ENCODE measurements around the gene NDUFS8.

DNA sequence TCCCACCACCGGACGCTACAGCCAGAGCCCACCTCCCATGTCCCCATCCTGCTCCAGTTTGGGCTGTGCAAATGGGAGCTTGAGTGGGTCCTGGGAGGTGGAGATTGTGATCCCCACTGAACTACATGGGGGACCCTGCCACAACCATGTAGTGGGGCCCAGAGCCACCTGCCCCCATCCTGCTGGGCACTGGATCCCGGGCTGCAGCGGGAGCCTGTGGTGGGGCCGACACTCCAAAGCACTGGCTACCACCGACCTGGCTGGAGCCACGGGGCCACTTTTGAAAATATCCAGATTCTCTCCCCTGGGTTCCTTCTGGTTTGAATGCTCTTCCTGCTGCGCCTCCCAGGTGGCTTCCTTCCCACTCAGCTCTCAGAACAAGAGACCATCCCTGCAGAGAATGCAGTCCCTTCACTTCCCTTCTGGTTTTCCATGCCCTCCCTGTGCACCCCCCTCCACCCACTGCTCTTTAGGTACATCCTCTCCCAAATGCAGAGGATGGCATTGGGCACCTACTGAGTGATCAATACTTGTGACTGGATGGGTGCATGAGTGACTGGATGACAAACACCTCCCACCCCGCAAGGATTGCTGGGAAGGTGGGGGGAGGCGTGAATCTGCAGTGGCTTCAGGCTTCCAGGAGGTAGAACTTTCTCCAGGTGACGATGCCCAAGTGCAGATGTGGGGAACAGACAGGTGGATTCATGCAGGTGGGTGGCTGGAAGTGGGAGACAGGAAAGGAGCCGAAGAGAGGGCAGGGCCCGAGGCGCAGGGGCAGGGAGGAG lies 25.7 kb upstream of the NDUFS8 start:
- TF ChIP-seq CTCF (IDR thresholded peaks at IDR 0.05) (no peak), EP300 (IDR thresholded peaks at IDR 0.05; ENCODE audit: low read depth) (no peak), POLR2AphosphoS5 (IDR thresholded peaks at IDR 0.05) (no peak)

All from transverse colon (tissue), 4 donors.